Keratinocyte (primary cell): ENCODE data around the gene SLIT3. TPM values are rescaled to one million over a fixed set of nuclear protein-coding genes. Genes with fewer than 3 reads are reported as not detected.

Experiments used
- DNase-seq: peaks from one replicate; pipeline ENCODE4 v3.0.0-alpha.2; 2011; ENCODE audit warnings: low read depth, missing footprints, low spot score
- FAIRE-seq: peaks from 2 replicates; lab custom pipeline; 2011; peaks lifted over from hg19 to GRCh38; lab: Jason Lieb, UNC
- H2AFZ ChIP-seq: 2 replicates; pipeline ENCODE4 v1.6.0; 2012; ENCODE audit warnings: low read length, control low read depth, inconsistent platforms; ENCODE audit not compliant: control insufficient read depth
- H3K27ac ChIP-seq: 2 replicates; pipeline ENCODE4 v1.5.1; 2011; ENCODE audit warnings: low read length; ENCODE audit not compliant: control insufficient read depth, insufficient read depth
- H3K27me3 ChIP-seq: 3 replicates; pipeline ENCODE4 v1.6.0; 2011; ENCODE audit warnings: low read length; ENCODE audit not compliant: control insufficient read depth, insufficient read depth; ENCODE audit errors: extremely low read depth
- H3K36me3 ChIP-seq, 2 experiments: 2 replicates in 1 of 2; 3 replicates in 1 of 2; pipeline ENCODE4 v1.5.1; 2011; ENCODE audit warnings: low read length in 2 of 2, mild to moderate bottlenecking in 1 of 2; ENCODE audit not compliant: control insufficient read depth in 2 of 2, insufficient read depth in 2 of 2; ENCODE audit errors: extremely low read depth in 1 of 2
- H3K4me1 ChIP-seq: 3 replicates; pipeline ENCODE4 v1.5.1; 2011; ENCODE audit warnings: low read length; ENCODE audit not compliant: control insufficient read depth, insufficient read depth; ENCODE audit errors: extremely low read depth
- H3K4me2 ChIP-seq: 3 replicates; pipeline ENCODE4 v1.6.0; 2011; ENCODE audit warnings: low read depth, low read length; ENCODE audit not compliant: control insufficient read depth, insufficient read depth; ENCODE audit errors: extremely low read depth
- H3K4me3 ChIP-seq, 3 experiments: fragments of 200-600 bp in 1 of 3; sonication (generic) in 1 of 3; 2 replicates in 2 of 3; 3 replicates in 1 of 3; pipeline ENCODE4 v1.5.1; 2011 to 2016; ENCODE audit warnings: low read length in 3 of 3, mild to moderate bottlenecking in 3 of 3, control low read depth in 2 of 3, inconsistent platforms in 1 of 3, low read depth in 1 of 3, mixed read lengths in 1 of 3, mixed run types in 1 of 3, moderate library complexity in 1 of 3; ENCODE audit not compliant: control insufficient read depth in 2 of 3, insufficient read depth in 2 of 3; ENCODE audit errors: extremely low read depth in 1 of 3
- H3K79me2 ChIP-seq: 2 replicates; pipeline ENCODE4 v1.6.0; 2012; ENCODE audit warnings: low read length; ENCODE audit not compliant: control insufficient read depth, insufficient read depth
- H3K9ac ChIP-seq: 3 replicates; pipeline ENCODE4 v1.6.0; 2011; ENCODE audit warnings: low read length; ENCODE audit not compliant: control insufficient read depth, insufficient read depth; ENCODE audit errors: extremely low read depth
- H3K9me1 ChIP-seq: 3 replicates; pipeline ENCODE4 v1.6.0; 2011; ENCODE audit warnings: low read length; ENCODE audit not compliant: control insufficient read depth, insufficient read depth; ENCODE audit errors: extremely low read depth
- H3K9me3 ChIP-seq: 2 replicates; pipeline ENCODE4 v1.5.1; 2012; ENCODE audit warnings: low read depth, low read length; ENCODE audit not compliant: control insufficient read depth
- H4K20me1 ChIP-seq: 3 replicates; pipeline ENCODE4 v1.6.0; 2011; ENCODE audit warnings: low read length; ENCODE audit not compliant: control insufficient read depth, insufficient read depth; ENCODE audit errors: extremely low read depth
- CTCF ChIP-seq, 3 experiments: IDR thresholded peaks in 1 of 3; conservative IDR thresholded peaks in 1 of 3; optimal IDR thresholded peaks in 1 of 3; 2 replicates in 2 of 3; 3 replicates in 1 of 3; pipeline versions ENCODE3 to v1.5.1; 2011; ENCODE audit warnings: low read length in 3 of 3, mild to moderate bottlenecking in 3 of 3, moderate library complexity in 2 of 3, control low read depth in 1 of 3, inconsistent platforms in 1 of 3; ENCODE audit not compliant: insufficient read depth in 2 of 3; ENCODE audit errors: extremely low read depth in 1 of 3
- EZH2 ChIP-seq: IDR thresholded peaks from one replicate; pipeline ENCODE4 v1.6.1; 2012; ENCODE audit warnings: inconsistent platforms, mild to moderate bottlenecking, low read length, moderate library complexity
- dilution Hi-C: fragments of 300-500 bp; cut with MboI; formaldehyde crosslinking; loops from one replicate; pipeline ENCODE4 v1.7.0; 2020; ENCODE audit warnings: low sequenced_read_pairs; ENCODE audit not compliant: extremely low pct_ligation_motif_present
- polyA plus RNA-seq, 5 experiments: library from polyadenylated mRNA; depleted of rRNA in 3 of 5; stranded (reverse) in 3 of 5; stranded (forward) in 1 of 5; unstranded in 1 of 5; fragments of >200 nt; gene quantifications; 1 replicate in 1 of 5; 2 replicates in 3 of 5; 3 replicates in 1 of 5; pipeline versions ENCODE4 v1.2.1 to v1.2.3, GENCODE V29; 2011 to 2012; ENCODE audit warnings: missing spikeins in 2 of 5, low read depth in 1 of 5, low replicate concordance in 1 of 5

SLIT3 gene
- polyA plus RNA-seq, 1 donor (not counting 4 experiments of a cell fraction or from before 2014, with no cell fraction given), result 2.4 TPM

- Histone ChIP-seq H4K20me1 (no peaks in the 10 kb centered on the region), H2AFZ (no peak overlapping the region), H3K9ac (no peak overlapping the region), H3K9me3 (no peaks in the 10 kb centered on the region), H3K9me1 (no peaks in the 10 kb centered on the region), H3K79me2 (no peaks in the 10 kb centered on the region), H3K4me2 (no peak overlapping the region), H3K27me3 (no peaks in the 10 kb centered on the region), H3K27ac (no peak overlapping the region), H3K4me3 (no peak overlapping the region), H3K4me1 (no peaks in the 10 kb centered on the region), H3K36me3 (no peaks in the 10 kb centered on the region)
- no peak for FAIRE-seq
- TF ChIP-seq CTCF (optimal IDR thresholded peaks at IDR 0.05 in 1 of 3, IDR thresholded peaks at IDR 0.05 in 1 of 3, conservative IDR thresholded peaks at IDR 0.05 in 1 of 3; ENCODE audit: extremely low read depth in 1 of 3, insufficient read depth in 2 of 3, low read length in 3 of 3) (no peak), EZH2 (no peak)
- no peak for DNase-seq
- dilution Hi-C loops, result no loop called here
Observed at GRCh38 chr5:168895295-168896071, 405.5 kb downstream of the SLIT3 start.

DNA sequence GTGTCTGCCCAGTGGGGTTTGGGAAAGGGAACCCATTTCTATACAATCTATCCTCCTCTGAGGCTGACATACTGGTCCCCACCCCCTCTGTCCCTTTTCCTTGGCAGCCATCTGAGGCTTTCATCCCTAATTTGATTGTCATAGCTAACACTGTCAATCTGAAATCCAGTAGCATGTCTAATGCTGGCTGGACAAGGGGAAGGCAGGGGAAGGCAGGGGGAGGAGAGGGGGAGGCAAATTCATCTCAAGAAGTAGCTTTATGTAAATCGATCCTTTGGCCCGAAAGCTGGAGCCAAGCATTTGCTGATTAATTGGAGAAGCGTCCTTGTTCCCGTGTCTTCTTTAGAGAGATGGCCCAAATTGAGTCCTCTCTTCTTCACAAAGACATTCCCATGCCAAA lies 407.7 kb downstream of the SLIT3 start:
- dilution Hi-C loops, result no loop called here
- no peaks in the 10 kb centered on the region for H3K27me3 ChIP-seq
- H2AFZ ChIP-seq, result no peak overlapping the region
- H3K4me1 ChIP-seq, result no peaks in the 10 kb centered on the region
- H4K20me1 ChIP-seq, result no peaks in the 10 kb centered on the region
- no peaks in the 10 kb centered on the region for H3K79me2 ChIP-seq
- no peak for TF ChIP-seq CTCF (optimal IDR thresholded peaks at IDR 0.05 in 1 of 3, IDR thresholded peaks at IDR 0.05 in 1 of 3, conservative IDR thresholded peaks at IDR 0.05 in 1 of 3; ENCODE audit: extremely low read depth in 1 of 3, insufficient read depth in 2 of 3, low read length in 3 of 3)
- TF ChIP-seq EZH2, result no peak
- no peak overlapping the region for H3K4me3 ChIP-seq
- H3K9me3 ChIP-seq, result no peaks in the 10 kb centered on the region
- no peak overlapping the region for H3K27ac ChIP-seq
- no peak overlapping the region for H3K9ac ChIP-seq
- no peak for FAIRE-seq
- no peak for DNase-seq
- H3K36me3 ChIP-seq, result no peaks in the 10 kb centered on the region
- H3K4me2 ChIP-seq, result no peak overlapping the region
- H3K9me1 ChIP-seq, result no peaks in the 10 kb centered on the region
